Effector memory CD4-positive, alpha-beta T cell (primary cell): ENCODE data around the gene ENG.
"Not testable (repeated sequence)": the region's sequence is repeated elsewhere in the genome, so short reads cannot be mapped to it uniquely, and the experiment has no call there.

Experiments used
- DNase-seq, 3 donors: peaks; one replicate each; pipeline ENCODE4 v3.0.0-alpha.2; 2020
- H3K27ac ChIP-seq: 2 replicates; pipeline ENCODE4 v1.7.0; 2013; ENCODE audit warnings: mild to moderate bottlenecking, low read length, moderate library complexity; ENCODE audit not compliant: insufficient read depth, poor library complexity, severe bottlenecking
- H3K27me3 ChIP-seq: replicated peaks from 2 replicates; pipeline ENCODE4 v1.7.0; 2013; ENCODE audit warnings: mild to moderate bottlenecking, low read length; ENCODE audit not compliant: insufficient read depth, control insufficient read depth, poor library complexity, severe bottlenecking
- H3K36me3 ChIP-seq: 2 replicates; pipeline ENCODE4 v1.7.0; 2013; ENCODE audit warnings: mild to moderate bottlenecking, low read length, moderate library complexity; ENCODE audit not compliant: control insufficient read depth, insufficient read depth
- H3K4me1 ChIP-seq: 2 replicates; pipeline ENCODE4 v1.7.0; 2013; ENCODE audit warnings: low read length, mild to moderate bottlenecking; ENCODE audit not compliant: control insufficient read depth, insufficient read depth, poor library complexity, severe bottlenecking
- H3K4me3 ChIP-seq: 2 replicates; pipeline ENCODE4 v1.7.0; 2013; ENCODE audit warnings: low read length, low read depth, mild to moderate bottlenecking; ENCODE audit not compliant: insufficient read depth, poor library complexity, severe bottlenecking
- H3K9me3 ChIP-seq: 2 replicates; pipeline ENCODE4 v1.7.0; 2013; ENCODE audit warnings: mild to moderate bottlenecking, low read length, moderate library complexity; ENCODE audit not compliant: control insufficient read depth

The ENG gene

GRCh38 chr9:127785023-127785932 lies 69.2 kb downstream of the ENG start:
- peaks cover 35% of the 10 kb centered on the region for H3K4me1 ChIP-seq

GRCh38 chr9:127783111-127784008 lies 71.1 kb downstream of the ENG start:
- peaks cover 53% of the 10 kb centered on the region for H3K4me1 ChIP-seq
- peak; percentile 71 to 78 (median 76) for DNase-seq
- no peaks in the 10 kb centered on the region for H3K27me3 ChIP-seq
- no peaks in the 10 kb centered on the region for H3K9me3 ChIP-seq
- H3K36me3 ChIP-seq = peaks cover 14% of the 10 kb centered on the region
- peak overlapping the region; percentile 87 for H3K27ac ChIP-seq
- peak overlapping the region; percentile 29 for H3K4me3 ChIP-seq

More at GRCh38 chr9:127785023-127785932, 69.2 kb downstream of the ENG start:
- Histone ChIP-seq H3K9me3 (no peaks in the 10 kb centered on the region), H3K36me3 (peaks cover 34% of the 10 kb centered on the region), H3K27me3 (no peaks in the 10 kb centered on the region), H3K4me3 (peak overlapping the region; percentile 86), H3K27ac (peak overlapping the region; percentile 87)
- peak; percentile 81 to 86 (median 84) for DNase-seq

- H3K4me1 ChIP-seq = peaks cover 58% of the 10 kb centered on the region
- no peak for DNase-seq
- no peak overlapping the region for H3K27ac ChIP-seq
- H3K27me3 ChIP-seq = no peaks in the 10 kb centered on the region
- no peak overlapping the region for H3K4me3 ChIP-seq
- no peaks in the 10 kb centered on the region for H3K9me3 ChIP-seq
- H3K36me3 ChIP-seq = no peaks in the 10 kb centered on the region
These were observed 72.7 kb downstream of the ENG start for GRCh38 chr9:127781806-127782205.

- not testable (repeated sequence) for H3K36me3 ChIP-seq, H3K27ac ChIP-seq, DNase-seq, H3K9me3 ChIP-seq, H3K4me3 ChIP-seq, H3K27me3 ChIP-seq
- peaks cover 64% of the 10 kb centered on the region for H3K4me1 ChIP-seq
These were observed 73.5 kb downstream of the ENG start for GRCh38 chr9:127780909-127781308.

- Histone ChIP-seq H3K4me1 (peaks cover 64% of the 10 kb centered on the region), H3K27me3 (no peaks in the 10 kb centered on the region), H3K9me3 (no peaks in the 10 kb centered on the region), H3K27ac (peak overlapping the region; percentile 90), H3K36me3 (no peaks in the 10 kb centered on the region), H3K4me3 (no peak overlapping the region)
- DNase-seq = no peak
These were observed 74.2 kb downstream of the ENG start for GRCh38 chr9:127780126-127780885.

GRCh38 chr9:127779136-127779981 lies 75.1 kb downstream of the ENG start:
- peak overlapping the region; percentile 90 for H3K27ac ChIP-seq
- peak overlapping the region; percentile 74 for H3K4me3 ChIP-seq
- H3K27me3 ChIP-seq = no peaks in the 10 kb centered on the region
- H3K9me3 ChIP-seq = no peaks in the 10 kb centered on the region
- H3K36me3 ChIP-seq = peaks cover 3% of the 10 kb centered on the region
- DNase-seq = peak; percentile 35 to 48 (median 40)
- peaks cover 59% of the 10 kb centered on the region for H3K4me1 ChIP-seq

- Histone ChIP-seq H3K9me3 (no peaks in the 10 kb centered on the region), H3K4me3 (peak within 1 kb of the TSS; percentile 74)
- no peak for DNase-seq
These were observed 76.0 kb downstream of the ENG start, which contains the start of gene SH2D3C for GRCh38 chr9:127778280-127779135. TSS of gene SH2D3C (minus strand) at chr9:127778666. CDS start at chr9:127778627, 39 bp downstream.

GRCh38 chr9:127777368-127777980 lies 77.0 kb downstream of the ENG start:
- H3K4me1 ChIP-seq = peaks cover 40% of the 10 kb centered on the region
- peaks cover 20% of the 10 kb centered on the region for H3K36me3 ChIP-seq
- H3K4me3 ChIP-seq = peak overlapping the region; percentile 74
- DNase-seq = no peak
- H3K27ac ChIP-seq = peak overlapping the region; percentile 90
- no peaks in the 10 kb centered on the region for H3K27me3 ChIP-seq
- no peaks in the 10 kb centered on the region for H3K9me3 ChIP-seq

More at GRCh38 chr9:127778280-127779135, 76.0 kb downstream of the ENG start, which contains the start of gene SH2D3C:
- Histone ChIP-seq H3K36me3 (peaks cover 11% of the 10 kb centered on the region), H3K4me1 (peaks cover 50% of the 10 kb centered on the region), H3K27ac (peak within 1 kb of the TSS; percentile 90), H3K27me3 (no peaks in the 10 kb centered on the region)
